ENCODE results near the gene ROR1.

ROR1 gene

DNA sequence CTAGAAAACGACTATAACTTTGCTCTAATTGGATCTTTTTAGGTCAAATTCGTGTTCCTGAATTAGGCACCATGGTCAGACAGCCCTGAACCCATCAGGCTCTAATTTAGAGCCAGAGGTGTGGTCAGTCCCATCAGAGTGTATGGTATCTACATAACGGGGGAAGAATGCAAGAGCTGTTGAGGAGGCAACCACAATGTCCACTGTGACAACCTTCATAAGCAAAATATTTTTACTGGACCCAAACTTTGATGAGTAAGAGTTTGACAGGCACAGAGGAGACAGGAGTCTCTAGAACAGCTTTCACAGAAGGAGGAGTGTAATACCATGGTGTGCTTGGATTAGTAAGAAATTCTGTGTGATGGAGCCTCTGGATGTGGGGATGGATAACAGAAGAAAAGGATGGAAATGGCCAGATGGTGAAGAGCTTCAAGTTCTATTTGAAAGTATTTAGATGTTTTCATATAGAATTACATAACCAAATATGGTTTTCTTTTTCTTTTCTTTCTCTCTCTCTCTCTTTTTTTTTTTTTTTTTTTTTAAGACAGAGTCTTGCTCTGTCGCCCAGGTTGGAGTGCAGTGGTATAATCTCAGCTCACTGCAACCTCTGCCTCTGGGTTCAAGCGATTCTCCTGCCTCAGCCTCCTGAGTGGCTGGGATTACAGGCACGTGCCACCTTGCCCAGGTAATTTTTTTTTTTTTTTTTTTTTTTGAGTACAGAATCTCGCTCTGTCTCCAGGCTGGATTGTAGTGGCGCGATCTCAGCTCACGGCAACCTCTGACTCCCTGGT lies 454.5 kb downstream of the ROR1 start:
- Mint-ChIP-seq H3K4me3 (no peak overlapping the region), H3K36me3 (no peaks in the 10 kb centered on the region), H3K4me1 (ENCODE audit: low read depth) (peaks cover 8% of the 10 kb centered on the region), H3K9me3 (ENCODE audit: low read depth) (no peaks in the 10 kb centered on the region), H3K27ac (no peak overlapping the region), H3K27me3 (peaks cover 10% of the 10 kb centered on the region)

DNA sequence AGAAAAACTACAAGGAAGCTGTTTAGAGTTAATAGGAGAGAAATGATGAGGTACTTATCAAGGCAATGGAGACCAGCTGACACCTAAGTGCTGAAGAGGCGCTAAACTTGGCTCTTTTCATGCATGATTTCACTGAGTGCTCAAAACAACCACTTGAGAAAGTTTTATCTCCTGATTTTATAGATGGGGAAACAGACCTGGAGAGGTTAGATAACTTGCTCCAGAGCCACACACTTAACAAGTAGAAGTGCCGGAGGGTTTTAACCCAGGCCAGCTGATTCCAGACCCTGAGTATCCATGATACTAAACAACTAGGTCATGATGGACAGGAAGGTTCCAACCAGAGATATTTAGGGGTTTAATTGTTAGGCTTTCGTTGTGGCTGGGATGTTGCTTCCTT lies 455.5 kb downstream of the ROR1 start:
- Mint-ChIP-seq H3K27ac (no peak overlapping the region), H3K4me3 (no peak overlapping the region), H3K36me3 (no peaks in the 10 kb centered on the region), H3K9me3 (ENCODE audit: low read depth) (no peaks in the 10 kb centered on the region), H3K4me1 (ENCODE audit: low read depth) (peaks cover 2% of the 10 kb centered on the region), H3K27me3 (peaks cover 16% of the 10 kb centered on the region)
